GM19468 (cell line): ENCODE measurements around the gene LACTBL1.
"Not testable (repeated sequence)": the region's sequence is repeated elsewhere in the genome, so short reads cannot be mapped to it uniquely, and the experiment has no call there.

Experiments used
- ATAC-seq: cut with Tn5 transposase; IDR thresholded peaks from one replicate; pipeline ENCODE4 v1.9.1; 2021; ENCODE audit warnings: mild to moderate bottlenecking, moderate library complexity, moderate number of reproducible peaks; ENCODE audit not compliant: unreplicated experiment; ENCODE audit errors: extremely low read depth

Gene LACTBL1

GRCh38 chr1:22949822-22950331 lies 22.8 kb downstream of the LACTBL1 start:
- ATAC-seq: no peak

GRCh38 chr1:22945171-22945570 lies 27.5 kb downstream of the LACTBL1 start:
- not testable (repeated sequence) for ATAC-seq

- ATAC-seq: no peak
Observed at GRCh38 chr1:22944346-22945055, 28.2 kb downstream of the LACTBL1 start.

- no peak for ATAC-seq
Observed at GRCh38 chr1:22941257-22941656, 31.4 kb downstream of the LACTBL1 start.

GRCh38 chr1:22936681-22937080 lies 36.0 kb downstream of the LACTBL1 start:
- no peak for ATAC-seq

GRCh38 chr1:22935433-22935832 lies 37.2 kb downstream of the LACTBL1 start:
- ATAC-seq: no peak

- no peak for ATAC-seq
Observed at GRCh38 chr1:22932803-22933470, 39.7 kb downstream of the LACTBL1 start.

GRCh38 chr1:22930240-22930912 lies 42.3 kb downstream of the LACTBL1 start:
- ATAC-seq: no peak

- no peak for ATAC-seq
Observed at GRCh38 chr1:22925111-22925510, 47.6 kb downstream of the LACTBL1 start.

- no peak for ATAC-seq
Observed at GRCh38 chr1:22922640-22923039, 50.0 kb downstream of the LACTBL1 start.

- ATAC-seq: no peak
Observed at GRCh38 chr1:22921452-22922126, 51.1 kb downstream of the LACTBL1 start.

- ATAC-seq: no peak
Observed at GRCh38 chr1:22920734-22921451, 51.8 kb downstream of the LACTBL1 start.

GRCh38 chr1:22920026-22920733 lies 52.5 kb downstream of the LACTBL1 start:
- no peak for ATAC-seq

GRCh38 chr1:22919341-22920025 lies 53.2 kb downstream of the LACTBL1 start:
- no peak for ATAC-seq

- ATAC-seq: no peak
Observed at GRCh38 chr1:22918644-22919043, 54.0 kb downstream of the LACTBL1 start.

- no peak for ATAC-seq
Observed at GRCh38 chr1:22917989-22918388, 54.7 kb downstream of the LACTBL1 start.

GRCh38 chr1:22916471-22916820 lies 56.2 kb downstream of the LACTBL1 start:
- no peak for ATAC-seq

GRCh38 chr1:22915816-22916470 lies 56.7 kb downstream of the LACTBL1 start:
- ATAC-seq: no peak
